Stimulated activated CD4-positive, alpha-beta T cell treated with anti-CD3 and anti-CD28 coated beads, TNF-alpha, amount 100 ng/mL, for 48 hours (primary cell): Measurements from ENCODE around the gene LZTFL1.
"Not testable (repeated sequence)": the region's sequence is repeated elsewhere in the genome, so short reads cannot be mapped to it uniquely, and the experiment has no call there.

ENCODE experiments used
- DNase-seq, 3 donors: peaks; one replicate each; pipeline ENCODE4 v3.0.0-alpha.2; 2020; ENCODE audit warnings: low read depth in 3 of 3

LZTFL1 gene

GRCh38 chr3:45865563-45865962, 23.6 kb upstream of the LZTFL1 start:
- DNase-seq = no peak

DNA sequence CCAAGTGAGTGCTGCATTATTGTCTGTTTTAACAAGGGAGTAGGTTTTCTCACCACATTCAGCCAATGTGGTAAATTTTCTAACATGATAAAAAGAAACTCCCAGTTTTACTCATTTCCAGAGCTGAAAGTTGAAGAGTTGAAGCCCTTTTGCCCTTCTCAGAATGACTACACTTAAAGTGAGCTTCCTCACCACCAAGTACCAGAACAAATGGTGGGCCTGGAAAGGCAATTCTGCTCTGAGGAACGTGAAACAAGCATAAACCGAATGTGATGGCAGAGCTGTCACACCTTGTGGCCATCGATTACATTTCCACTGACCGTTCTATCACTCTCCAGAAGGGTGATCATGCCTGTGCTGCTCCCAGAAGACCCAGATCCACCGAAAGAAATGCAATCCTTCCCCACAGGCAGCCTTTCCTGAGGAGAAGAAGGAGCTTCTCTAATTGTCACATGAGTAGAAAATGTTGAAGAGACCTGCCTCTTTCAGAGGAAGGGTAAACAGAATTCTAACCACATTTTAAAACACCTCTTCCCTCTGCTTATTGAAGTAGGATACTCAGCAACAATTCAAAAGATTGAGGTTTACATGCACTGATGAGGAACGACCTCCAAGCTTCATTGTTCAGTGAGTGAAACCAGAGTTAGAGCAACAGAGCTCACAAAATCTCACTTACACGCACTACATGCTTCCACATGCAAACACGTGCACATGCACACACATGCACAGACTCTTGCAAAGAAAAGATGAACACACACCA, 23.0 kb upstream of the LZTFL1 start:
- DNase-seq = no peak

DNA sequence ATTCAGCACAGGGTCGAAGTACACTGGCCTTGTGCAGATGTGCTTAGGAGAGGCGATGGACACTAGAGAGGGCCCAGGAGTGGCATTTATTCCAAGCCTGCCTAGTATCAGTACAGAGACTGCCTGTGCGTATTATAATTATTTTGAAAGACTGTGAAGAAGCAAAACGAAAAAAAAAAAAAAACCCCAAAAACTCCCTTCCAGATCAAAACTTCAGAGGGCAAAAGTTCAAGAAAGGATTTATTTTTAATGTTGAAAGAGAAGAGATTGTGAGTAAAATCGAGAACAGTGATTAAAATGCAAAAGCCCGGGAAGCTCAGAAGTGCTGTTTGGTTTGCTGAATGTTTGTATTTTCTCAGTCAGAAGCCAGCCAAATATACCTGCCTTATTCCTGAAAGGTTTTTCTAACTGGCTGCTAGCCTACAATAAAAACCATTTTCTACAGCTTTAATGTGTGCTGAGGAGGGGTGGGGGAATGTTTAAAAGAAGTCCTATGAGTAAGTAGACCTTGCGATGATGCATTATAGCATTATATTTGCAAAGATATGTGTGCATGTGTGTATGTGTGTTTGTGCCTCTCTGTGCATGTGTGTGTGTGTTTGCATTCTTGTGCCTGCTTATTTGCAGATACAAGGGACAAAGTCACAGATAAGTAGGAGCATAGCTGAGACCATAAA, 19.3 kb upstream of the LZTFL1 start:
- no peak for DNase-seq

DNA sequence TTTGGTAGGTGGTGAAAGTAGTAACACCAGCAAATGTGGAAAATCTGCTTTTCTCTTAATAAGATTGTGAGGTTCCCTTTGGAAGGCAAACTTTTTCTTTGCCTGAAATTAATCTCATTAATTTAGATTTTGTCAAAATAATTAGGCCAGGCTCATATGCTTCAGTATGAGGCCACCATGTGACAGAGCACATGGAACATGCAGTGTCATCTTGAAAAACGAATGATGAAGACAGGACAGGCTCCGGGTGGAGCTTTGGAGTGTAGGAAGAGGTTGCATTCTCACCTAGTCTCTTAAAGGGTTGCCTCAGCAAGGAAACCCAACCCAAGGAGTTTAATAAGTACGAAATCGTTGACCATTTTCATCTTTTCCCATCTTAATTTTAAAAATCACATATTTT, 18.6 kb upstream of the LZTFL1 start:
- no peak for DNase-seq

DNA sequence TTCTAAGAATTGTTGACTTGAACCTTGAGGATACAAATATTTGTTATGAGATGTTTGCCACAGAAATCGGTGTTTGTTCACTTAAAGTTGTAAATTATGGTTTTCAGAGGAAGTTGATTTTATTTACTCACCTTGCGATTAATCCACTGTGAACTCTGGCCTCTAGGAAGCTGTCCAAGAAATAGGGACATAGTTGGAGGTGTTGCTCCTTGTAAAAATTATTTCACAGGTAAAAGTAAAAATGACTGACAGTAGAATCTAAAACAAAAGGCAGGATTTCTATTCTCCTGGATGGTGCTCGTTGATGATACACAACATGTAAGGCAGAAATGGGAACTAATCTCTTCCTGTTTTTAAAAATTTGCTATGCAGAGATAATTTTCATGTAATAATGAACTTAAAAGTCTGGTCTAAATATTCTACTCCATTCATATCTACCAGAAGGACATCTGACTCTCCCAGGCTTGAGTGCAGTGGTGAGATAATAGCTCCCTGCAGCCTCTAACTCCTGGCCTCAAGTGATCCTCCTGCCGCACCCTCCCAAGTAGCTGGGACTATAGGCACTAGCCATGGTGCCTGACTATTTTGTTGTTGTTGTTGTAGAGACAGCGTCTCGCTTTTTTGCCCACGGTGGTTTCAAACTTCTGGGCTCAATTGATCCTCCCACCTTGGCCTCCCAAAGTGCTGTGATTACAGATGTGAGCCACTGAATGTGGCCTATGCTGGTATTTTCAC, 17.1 kb upstream of the LZTFL1 start:
- DNase-seq = no peak

DNA sequence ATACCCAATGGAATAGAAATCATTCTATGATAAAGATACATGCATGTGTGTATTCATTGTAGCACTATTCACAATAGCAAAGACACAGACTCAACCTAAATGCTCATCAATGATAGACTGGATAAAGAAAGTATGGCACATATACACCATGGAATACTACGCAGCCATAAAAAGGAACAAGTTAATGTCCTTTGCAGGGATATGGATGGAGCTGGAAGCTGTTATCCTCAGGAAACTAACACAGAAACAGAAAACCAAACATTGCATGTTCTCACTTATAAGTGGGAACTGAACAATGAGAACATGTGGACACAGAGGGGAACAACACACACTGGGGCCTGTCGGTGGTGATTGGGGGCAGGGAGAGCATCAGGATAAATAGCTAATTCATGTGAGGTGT, 15.1 kb upstream of the LZTFL1 start:
- DNase-seq = not testable (repeated sequence)

- not testable (repeated sequence) for DNase-seq
Observed at GRCh38 chr3:45856323-45856722, 14.4 kb upstream of the LZTFL1 start.

DNA sequence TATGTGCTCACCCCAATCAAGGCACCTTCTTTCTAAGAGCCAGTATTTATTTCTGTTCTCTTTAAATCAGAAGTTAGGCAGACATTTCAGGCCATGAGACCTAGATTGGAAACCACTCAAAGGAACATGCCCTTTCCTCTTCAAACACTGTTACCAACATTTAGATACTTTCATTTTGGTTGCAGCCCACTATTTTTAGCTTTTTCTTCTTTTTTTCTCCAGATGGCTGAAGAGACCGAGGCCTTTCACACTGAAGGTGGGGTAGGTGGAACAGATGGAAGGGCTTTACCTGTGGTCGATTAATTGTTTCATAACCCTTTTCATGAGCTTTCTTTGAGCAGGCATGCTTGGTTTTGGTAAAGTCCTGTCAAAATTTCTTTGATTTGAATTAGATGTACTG, 10.9 kb upstream of the LZTFL1 start:
- no peak for DNase-seq

GRCh38 chr3:45848392-45848791, 6.5 kb upstream of the LZTFL1 start:
- no peak for DNase-seq

DNA sequence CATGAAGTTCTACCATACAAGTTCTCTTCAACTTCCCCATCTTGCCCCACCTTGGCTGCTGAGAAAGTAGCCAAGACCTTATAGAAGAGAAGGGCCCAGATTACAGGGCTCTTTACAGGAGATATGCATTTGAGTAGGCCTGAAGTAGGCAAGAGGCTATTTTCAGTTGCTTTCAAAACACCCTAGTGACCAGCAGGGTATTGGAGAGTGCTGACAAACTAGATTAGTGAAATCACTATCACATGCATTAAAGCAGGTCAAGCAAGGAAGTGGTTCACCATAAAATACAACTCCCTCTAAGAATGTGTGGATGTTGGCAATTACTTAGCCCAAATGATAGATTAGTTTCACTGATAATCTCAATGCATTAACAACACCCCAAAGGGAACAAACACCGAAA, 2.7 kb upstream of the LZTFL1 start:
- no peak for DNase-seq

- DNase-seq = no peak
Observed at GRCh38 chr3:45842851-45843625, 1.1 kb upstream of the LZTFL1 start.

- no peak for DNase-seq
Observed at GRCh38 chr3:45841420-45841756, 531 bp downstream of the LZTFL1 start.

DNA sequence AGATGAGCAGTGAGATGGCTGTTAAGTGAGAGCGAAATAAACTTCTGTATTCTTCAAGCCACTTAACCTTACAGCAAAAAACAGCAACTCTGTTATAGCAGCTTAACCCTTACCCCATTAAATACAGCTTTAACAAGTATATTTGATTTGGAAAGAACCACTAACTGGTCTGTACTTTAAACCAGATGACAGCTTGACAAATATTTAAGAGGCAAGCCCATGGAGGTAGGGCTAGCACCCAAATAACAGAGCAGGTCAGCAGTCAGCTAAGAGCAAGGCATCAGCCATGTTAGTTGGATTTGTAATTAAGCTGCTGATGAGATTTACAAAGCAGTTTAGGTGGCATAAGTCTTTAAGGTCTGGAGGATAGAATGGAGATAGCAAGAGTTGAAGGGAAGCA, 3.5 kb downstream of the LZTFL1 start:
- DNase-seq = no peak

DNA sequence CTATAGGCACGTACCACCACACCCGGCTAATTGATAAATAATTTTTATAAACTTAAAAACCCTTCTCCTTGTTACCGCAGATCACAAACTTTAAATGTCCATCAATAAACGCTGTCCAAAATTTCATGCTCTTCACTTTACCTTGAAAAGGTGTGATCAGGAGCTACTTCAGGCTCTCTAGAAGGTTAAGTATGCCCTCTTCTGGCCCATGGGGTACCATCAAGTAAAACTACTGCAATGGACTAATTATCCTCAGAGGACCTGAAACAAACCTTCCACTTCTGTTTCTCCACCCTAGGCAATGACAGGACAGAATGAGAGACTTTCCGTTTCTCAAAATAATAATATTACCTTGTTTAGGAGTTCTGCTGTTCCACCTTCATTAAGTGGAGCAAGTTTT, 9.2 kb downstream of the LZTFL1 start:
- no peak for DNase-seq

DNA sequence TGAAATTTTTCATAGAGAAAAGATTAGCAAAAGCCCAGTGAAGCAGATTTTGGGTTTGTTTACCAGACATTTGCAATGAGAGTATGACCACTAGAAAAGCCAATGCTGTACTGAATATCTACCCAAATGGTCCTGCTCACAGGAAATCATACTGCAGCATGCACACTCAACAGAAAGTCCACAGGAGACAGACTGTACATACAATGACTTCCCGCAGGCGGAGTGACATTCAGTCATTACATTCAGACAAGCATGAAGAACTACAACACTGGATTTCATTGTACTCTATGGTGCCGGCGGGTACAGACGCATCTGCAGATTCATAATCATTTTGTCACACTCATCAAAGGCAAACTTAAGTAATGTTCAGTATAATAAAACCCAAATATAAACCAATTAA, 11.8 kb downstream of the LZTFL1 start:
- DNase-seq = no peak

DNA sequence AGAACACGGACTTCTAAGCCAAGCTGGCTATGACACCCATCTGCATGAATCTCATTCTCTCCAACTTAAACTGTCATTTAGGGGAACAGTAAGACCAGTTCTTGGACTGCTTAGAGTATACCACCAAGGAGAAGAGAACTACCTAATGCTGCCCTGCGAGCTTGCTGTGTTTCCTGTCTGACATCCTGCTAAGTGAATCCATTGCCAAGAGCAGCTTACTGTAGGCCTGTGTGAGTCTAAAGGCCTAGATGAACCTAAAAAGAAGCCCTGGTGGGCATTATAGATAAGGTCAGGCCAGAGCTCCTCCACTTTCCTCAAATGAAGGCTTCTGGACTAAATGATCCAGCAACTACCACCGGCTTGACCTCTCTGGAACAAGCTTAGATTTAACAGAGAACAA, 15.0 kb downstream of the LZTFL1 start:
- no peak for DNase-seq

GRCh38 chr3:45826321-45826720, 15.6 kb downstream of the LZTFL1 start:
- no peak for DNase-seq

DNA sequence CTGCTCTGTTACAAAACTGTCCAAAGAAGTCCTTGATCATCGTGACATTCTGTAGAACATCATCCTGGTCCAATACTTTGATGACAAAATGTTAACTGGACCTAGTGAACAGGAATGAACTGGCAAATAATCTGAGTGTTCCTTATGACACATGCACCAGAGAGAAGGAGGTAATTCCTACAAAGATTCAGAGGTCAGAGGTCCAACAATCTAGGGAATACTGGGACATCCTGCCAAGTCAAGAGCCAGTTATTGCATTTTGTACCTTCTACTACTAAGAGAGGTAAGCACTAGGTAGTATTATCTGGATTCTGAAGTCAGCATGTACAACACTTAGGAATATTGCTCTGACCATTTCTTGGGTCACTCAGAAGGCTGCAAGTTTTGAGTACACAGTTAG, 20.8 kb downstream of the LZTFL1 start:
- DNase-seq = no peak

- no peak for DNase-seq
Observed at GRCh38 chr3:45819543-45819942, 22.4 kb downstream of the LZTFL1 start.

DNA sequence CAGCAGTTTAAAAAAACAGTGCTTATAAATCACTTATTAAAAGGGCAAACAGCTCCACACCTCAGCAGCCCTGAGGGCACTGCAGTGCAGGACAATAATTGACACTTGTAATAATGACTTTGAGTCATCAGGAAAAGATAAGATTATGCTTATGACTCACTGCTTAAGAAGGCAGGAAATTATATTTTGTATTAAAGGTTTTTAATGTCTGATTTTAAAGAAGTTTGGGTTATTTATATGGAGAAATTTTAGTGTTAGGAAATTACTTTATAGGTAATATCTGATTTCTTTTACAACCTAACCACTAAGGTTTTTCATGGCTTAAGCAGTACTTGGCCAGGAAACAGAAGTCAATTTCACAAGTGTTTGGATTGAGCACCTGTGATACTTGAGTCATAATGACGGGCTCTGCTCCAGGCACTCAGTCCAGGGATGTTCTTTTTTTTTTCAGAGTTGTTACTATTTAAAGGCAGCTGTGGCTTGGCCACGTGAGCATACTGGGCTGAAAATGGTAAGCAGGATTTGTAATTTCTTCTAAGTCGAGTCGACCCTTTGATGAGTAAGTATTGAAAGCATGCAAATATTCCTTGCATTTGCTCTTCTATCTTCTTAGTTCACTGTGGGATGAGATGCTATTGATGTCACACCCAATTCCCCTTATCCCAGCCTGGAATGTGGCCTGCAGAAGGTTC, 23.9 kb downstream of the LZTFL1 start:
- DNase-seq = no peak

GRCh38 chr3:45816544-45816943, 25.4 kb downstream of the LZTFL1 start:
- DNase-seq = no peak

- no peak for DNase-seq
Observed at GRCh38 chr3:45814322-45814721, 27.6 kb downstream of the LZTFL1 start.
